HG02798 (cell line): Measurements from ENCODE around the gene JSRP1.

Source experiments
- ATAC-seq: cut with Tn5 transposase; IDR thresholded peaks from one replicate; pipeline ENCODE4 v1.9.1; 2021; ENCODE audit warnings: mild to moderate bottlenecking; ENCODE audit not compliant: unreplicated experiment, poor library complexity

JSRP1 gene

DNA sequence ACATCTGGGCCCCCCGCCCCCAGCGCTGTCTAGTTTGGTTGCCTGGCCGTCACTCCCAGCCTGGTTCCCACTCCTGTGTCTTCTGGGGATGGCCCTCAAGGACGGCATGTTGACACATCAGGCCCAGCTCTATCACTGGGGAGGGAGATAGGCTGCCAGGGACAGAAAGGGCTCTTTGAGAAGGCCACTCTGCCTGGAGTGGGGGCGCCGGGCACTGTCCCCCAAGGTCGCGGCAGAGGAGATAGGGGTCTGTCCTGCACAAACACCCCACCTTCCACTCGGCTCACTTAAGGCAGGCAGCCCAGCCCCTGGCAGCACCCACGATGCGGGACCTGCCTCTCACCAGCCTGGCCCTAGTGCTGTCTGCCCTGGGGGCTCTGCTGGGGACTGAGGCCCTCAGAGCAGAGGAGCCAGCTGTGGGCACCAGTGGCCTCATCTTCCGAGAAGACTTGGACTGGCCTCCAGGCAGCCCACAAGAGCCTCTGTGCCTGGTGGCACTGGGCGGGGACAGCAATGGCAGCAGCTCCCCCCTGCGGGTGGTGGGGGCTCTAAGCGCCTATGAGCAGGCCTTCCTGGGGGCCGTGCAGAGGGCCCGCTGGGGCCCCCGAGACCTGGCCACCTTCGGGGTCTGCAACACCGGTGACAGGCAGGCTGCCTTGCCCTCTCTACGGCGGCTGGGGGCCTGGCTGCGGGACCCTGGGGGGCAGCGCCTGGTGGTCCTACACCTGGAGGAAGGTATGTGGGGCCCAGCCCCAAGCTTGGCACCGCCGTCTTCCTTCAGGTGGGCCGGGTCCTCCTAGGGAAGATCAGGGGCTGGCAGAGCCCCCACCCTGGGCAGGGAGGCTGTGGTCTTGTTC lies 7.0 kb downstream of the JSRP1 start, which contains the start of gene AMH:
TSS of gene AMH (plus strand) at position 314 of the 857 bp plus-strand sequence. CDS start at position 324, 10 bp downstream.
- ATAC-seq = no peak

DNA sequence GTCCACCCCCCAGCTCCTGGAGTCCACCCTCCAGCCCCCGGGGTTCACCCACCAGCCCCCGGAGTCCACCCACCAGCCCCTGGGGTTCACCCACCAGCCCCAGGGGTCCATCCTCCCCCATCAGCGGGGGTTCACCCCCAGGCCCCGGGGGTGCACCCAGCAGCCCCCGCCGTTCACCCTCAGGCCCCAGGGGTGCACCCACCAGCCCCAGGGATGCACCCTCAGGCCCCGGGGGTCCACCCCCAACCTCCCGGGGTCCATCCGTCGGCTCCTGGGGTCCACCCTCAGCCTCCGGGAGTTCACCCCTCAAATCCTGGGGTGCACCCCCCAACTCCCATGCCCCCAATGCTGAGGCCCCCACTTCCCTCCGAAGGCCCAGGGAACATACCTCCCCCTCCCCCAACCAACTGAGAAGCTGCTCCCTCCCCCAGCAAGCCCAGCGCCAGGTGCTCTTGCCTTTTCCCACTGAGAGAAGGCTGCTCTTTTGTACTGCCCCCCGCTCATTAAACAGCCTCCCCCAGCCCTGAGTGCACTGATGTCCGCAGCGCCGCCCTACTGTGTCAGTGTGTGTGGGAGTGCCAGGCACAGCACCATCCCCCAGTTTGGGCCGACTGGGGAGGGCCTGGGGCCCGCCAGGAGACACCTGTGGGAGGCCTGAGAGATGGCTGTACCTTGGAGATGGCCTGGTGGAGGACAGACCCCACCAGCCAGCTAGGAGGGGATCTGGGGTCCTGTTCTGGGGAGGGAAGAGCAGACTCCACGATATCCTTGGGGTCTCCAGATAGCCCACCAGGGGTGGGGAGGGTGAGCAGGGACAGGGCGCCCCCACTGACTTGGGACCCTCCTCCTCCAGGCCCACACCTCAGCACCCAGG lies 7.8 kb downstream of the JSRP1 start:
- no peak for ATAC-seq

DNA sequence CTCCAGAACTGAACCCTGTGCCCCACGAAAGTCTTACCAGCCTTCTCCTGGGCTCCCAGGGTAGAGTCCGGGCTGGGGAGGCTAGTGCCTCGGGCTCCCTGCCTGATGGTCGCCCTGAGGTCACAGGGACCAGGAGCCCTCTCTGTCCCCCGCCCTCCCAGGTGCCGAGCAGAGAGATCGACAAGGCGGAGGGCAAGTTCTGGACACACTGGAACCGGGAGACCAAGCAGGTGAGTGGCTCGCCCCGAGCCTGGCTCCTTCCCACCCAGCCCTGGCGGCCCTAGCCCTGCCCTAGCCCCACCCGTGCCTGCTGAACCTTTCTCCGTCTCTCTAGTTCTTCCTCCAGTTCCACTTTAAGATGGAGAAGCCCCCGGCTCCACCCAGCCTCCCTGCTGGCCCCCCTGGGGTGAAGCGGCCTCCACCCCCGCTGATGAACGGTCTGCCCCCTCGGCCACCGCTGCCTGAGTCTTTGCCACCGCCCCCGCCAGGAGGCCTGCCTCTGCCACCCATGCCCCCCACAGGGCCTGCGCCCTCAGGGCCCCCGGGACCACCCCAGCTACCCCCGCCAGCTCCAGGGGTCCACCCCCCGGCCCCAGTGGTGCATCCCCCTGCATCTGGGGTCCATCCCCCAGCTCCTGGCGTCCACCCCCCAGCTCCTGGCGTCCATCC lies 8.7 kb downstream of the JSRP1 start:
- no peak for ATAC-seq

DNA sequence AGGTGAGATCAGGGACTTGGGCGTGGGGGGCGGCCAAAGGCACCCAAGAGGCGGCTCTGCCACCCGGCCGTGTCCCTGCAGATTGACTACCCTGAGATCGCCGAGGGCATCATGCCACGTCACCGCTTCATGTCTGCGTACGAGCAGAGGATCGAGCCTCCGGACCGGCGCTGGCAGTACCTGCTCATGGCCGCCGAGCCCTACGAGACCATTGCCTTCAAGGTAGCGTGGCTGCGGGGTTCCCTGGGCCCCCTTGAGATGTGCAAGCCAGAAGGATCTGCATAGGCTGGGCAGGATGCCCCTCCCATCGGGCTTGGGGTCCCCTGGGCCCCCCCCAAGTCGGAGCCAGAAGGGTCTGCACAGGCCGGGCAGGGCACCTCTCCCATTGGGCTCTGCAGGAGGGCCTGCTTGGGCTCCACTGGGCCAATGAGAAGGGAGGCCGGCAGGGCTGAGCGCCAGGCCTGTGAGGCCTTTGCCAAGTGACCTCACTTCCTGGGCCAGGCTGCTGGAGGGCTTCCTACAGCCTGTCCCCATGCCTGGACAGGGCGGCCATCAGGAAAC lies 9.3 kb downstream of the JSRP1 start:
- no peak for ATAC-seq

DNA sequence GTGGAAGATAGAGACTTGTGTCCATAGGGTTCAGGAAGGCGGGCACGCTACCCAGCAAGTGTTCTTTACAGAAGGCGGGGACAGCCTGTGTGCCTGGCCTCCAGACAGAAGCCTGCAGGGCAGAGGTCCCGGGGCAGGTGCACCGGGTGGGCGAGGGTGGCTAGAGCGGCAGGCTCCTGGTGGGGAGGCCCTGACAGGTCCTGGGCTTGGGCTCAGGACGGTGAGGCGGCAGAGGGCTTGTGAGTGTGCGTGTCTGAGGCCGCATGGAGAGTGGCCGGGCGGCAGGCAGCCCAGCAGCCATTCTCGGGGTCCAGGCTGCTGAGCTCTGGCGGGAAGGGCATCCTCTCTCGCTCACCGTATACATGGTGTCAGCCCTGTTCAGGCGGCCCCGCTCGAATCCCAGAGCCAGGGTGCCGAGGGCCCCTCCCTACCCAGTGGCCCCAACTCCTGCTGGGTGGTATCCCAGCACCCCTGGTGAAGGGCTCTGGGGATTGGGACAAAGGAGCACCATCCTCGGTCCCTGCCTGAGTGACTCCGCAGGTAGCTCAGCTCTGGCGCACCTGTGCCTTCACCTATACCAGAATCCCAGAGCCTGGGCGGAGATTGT lies 10.1 kb downstream of the JSRP1 start:
- no peak for ATAC-seq

DNA sequence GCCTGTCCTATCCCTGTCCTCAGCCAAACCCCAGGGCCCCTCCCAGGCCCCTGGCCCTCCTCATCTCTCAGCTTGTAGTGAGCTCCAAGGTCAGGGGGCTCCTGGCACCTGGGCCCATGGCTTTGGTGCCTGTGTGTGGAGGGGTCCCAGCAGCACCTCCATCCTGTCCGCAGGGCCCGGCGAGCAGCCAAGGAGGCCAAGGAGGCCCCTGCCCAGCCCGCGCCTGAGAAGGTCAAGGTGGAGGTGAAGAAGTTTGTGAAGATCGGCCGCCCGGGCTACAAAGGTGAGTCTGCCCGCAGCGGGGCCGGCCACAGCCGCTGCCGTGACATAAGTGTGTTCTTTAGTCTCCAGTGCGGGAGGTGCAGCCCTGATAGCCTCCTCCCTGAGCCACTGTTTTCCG lies 10.9 kb downstream of the JSRP1 start:
- ATAC-seq = no peak

DNA sequence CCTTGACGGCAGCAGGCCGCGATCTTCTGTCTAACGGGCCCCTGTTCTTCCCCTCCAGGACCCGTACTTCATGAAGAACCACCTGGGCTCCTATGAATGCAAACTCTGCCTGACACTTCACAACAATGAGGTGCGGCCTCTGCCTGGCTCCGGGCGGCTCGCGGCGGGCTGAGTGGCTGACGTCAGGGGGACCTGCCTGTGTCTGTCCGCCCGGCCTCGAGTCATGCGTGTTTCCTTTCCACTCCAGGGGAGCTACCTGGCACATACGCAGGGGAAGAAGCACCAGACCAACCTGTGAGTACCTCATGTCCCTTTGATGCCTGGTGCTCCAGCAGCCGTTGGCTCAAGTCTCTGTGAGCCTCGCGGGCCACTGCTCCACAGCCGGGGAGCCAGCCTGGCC lies 11.7 kb downstream of the JSRP1 start:
- ATAC-seq = no peak

DNA sequence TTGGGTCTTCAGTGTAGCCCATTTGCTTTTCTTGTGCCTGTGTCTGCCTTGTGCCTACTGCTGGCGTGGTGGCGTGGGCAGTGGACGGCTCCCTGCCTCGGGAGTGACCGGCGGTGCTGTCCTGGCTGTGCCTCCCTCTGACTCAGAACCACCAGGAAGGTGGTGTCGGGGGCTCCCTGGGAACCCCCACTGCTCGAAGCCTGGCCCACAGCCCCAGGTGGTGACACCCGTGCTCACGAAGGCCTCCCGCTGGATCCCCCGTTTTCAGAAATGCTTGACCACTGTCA lies 12.1 kb downstream of the JSRP1 start:
- no peak for ATAC-seq

DNA sequence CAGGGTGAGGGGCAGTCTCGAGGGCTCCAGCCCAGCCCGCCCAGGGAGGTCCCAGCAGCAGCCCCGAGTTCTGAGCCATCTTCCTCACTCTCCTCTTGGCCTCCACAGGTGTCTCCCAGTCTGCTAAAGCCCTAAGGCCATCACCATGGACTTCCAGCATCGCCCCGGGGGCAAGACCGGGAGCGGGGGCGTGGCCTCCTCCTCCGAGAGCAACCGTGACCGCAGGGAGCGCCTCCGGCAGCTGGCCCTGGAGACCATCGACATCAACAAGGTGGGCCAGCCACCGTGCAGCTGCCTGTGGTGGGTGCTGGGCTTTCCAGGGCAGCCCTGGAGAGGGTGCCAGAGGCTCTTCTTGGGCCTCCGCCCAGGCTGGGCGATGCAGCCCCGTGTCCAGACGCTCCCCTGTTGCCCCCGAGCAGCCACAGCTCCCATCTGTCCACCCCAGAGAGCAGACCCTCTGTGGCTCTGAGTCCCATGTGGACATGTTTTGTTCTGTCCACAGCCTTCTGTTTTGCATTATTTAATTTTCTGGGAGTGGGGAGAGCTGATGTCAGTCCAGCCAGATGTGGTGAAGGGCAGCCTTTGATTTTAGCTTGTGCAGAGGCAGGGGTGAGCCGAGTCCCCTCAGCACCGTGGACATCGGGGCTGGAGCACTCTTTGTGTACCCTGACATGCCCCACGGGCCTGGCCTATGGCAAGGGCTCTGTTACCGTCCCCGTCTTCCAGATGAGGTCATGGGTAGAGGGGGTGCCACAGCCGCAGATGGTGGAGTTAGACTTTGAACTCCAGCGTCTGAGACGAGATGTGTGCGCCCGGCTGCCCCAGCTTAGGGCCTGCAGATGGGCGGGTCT lies 12.7 kb downstream of the JSRP1 start:
- no peak for ATAC-seq

DNA sequence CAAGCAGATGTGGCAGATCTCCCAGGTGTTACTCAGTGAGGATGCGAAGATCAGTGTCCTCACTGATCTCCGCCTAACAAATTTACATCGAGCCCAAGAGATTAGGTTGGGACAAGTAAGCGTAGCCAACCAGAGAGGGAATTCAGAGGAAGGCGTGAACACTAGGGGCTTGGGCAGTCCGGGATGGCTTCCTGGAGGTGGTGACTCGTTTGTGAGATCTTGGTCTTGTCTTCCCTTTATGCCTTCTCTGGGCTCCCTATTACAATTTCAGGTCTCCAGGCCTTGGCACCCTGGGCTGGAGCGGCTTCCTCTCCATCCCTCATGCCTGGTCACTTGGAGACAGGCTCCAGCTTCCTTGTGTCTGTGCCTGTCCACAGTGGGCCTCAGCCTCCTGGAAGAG lies 13.4 kb downstream of the JSRP1 start:
- no peak for ATAC-seq

DNA sequence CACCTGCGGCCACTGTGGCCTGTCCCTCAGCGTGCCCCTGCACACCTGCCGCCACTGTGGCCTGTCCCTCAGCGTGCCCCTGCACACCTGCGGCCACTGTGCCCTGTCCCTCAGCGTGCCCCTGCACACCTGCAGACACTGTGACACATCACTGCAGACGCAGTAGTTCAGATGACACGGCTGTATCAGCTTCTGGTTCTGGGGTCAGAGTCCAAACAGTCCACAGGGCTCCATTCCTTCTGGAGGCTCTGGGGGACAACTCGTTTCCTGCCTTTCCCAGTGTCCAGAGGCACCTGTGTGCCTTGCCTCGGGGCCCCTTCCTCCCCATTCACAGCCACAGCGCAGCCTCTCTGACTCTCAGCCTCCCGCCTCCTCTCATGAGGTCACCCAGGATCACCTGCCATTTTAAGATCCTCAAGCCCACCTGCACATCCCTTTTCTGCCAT lies 14.1 kb downstream of the JSRP1 start:
- ATAC-seq = no peak

DNA sequence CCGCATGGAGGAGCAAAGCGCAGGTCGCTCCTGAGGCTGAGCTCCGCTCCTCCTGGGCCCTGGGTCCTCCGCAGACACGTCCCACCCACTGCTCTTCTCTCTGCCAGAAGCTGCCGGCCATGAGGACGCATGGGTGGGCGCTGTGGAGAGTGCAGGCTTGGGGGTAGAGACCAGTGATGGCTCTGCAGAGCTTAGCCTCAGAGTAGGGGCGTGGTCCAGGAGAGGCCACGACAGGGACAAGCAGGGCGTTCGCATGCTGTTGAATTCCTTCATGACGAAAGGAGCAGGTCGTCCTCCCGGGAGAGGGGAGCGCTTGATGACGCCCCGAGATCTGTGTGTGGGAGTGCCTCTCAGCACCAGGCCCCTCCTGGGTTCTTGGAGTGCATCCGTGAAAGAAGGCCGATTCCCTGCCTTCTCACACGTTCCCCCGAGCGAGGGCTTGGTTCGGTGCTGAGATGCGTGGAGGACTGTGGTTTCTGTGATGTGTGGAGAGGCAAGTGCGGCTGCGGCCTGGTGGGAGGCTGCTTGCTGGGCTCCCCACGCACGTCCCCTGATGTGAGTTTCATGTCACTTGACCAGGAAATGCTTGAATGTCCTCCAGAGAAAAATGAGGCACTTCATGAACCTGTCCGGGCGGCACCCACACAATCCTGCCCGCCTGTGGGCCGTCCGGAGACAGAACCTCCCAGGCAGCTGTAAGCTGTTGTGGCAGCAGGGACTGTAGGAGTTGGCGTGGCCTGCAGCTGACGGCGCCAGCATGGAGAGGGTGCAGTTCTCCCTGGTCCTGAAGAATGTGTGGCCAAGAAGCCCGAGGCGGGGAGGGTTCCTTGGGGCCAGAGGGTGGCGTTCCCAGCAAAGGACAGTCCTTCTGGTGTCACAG lies 15.1 kb downstream of the JSRP1 start:
- no peak for ATAC-seq

DNA sequence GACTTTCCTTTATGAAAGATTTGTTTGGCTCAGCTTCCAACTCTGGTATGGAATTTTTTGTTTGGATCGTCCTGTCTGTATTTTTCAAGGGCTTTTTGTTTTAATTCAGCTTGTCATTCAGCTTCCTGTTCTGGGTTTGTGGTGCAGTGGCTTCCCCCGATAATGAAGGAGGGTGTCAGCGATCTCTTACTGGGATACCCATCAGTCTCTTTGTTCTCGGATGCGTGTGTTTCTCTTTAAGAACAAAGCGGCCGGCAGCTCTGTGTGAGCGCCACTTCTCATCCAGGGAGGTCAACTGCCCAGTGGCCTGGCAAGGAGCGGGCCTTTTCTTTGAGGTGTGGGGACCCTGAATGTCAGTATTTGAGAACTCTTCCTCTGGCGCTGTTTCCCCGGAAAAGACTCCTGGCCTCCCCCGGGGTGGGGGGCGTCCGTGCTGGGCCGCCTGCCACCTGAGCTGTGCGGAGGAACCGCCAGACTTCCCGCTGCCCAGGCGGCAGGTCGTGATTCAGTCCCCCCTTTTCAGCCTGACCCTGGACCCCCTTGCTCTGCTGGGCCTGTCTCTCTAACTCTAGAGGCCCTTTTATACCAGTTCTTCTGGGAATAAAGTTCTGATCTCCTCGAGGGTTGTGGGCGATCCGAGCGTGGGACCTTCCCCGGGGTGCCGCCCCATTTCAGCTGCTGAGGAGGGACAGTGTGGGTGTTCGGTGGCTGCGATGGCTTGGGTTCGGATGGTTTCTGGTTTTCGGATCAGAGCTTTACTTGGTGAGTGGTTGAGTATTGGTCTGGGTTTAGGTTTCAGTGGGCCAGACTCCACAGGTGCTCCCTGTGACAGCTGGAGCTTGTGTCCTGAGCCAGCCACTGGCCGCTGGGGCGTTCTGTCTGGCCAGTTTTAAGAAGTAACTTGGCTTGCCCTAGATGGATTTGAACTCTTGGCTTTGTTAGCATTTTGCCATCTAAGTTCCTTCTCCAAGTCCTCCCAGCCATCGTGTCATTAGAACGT lies 16.1 kb downstream of the JSRP1 start:
- no peak for ATAC-seq

DNA sequence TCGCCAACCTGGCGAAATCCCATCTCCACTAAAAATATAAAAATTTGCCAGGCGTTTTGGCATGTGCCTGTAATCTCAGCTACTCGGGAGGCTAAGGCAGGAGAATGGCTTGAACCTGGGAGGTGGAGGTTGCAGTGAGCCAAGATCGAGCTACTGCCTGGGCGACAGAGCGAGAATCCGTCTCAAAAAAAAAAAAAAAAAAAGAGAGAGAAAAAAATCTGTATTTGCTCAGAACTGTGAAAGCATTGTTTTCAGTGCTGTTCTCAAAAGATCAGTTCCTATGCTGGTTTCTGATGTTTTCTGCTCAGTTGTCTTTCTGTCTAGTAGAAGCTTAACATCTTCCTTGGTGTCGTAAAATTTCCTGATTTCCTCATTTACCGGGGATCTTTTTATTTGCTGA lies 17.0 kb downstream of the JSRP1 start:
- no peak for ATAC-seq

DNA sequence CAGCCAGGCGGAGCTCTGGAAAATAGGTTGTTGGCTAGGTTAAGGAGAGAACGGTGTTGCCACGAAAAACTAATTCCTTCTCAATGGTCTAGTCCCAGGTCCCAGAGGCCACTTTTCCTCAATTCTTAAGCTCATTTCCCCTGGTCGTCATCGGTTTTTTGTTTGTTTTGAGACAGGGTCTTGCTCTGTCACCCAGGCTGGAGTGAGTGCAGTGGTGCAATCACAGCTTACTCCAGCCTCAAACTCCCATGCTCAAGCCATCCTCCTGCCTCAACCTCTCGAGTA lies 18.4 kb downstream of the JSRP1 start:
- no peak for ATAC-seq

DNA sequence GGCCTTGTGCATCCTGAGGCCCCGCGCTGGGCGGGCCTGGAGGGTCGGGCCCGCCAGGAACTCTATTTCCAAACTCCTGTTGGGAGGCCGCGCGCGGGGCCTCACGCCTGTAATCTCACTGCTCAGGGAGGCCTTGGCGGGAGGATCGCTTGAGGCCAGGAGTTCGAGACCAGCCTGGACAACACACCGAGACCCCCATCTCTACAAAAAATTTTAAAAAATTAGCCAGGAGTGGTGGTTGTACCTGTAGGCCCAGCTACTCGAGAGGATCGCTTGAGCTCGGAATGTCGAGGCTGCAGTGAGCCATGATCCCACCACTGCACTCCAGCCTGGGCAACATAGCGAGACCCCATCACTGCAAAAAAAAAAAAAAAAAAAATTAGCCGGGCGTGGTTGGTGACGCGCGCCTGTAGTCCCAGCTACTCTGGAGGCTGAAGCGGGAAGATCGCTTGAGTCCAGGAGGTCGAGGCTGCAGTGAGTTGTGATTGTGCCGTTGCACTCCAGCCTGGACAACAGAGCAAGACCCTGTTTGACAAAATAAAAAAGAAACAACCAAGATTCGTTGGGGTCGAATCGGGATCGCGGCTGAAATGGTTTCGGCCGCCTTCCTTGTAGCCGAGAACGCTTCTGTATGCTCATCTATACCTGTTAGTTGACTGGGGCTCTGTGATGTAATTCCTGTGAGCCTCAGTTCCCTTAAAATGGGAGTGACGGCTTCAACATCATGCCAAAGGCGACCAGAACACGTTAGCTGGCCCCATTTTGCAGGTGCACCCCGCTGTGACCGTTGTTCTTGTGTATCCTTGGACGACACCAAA lies 19.0 kb downstream of the JSRP1 start:
- no peak for ATAC-seq
